ENCODE measurements around the gene MARK2.

The MARK2 gene

DNA sequence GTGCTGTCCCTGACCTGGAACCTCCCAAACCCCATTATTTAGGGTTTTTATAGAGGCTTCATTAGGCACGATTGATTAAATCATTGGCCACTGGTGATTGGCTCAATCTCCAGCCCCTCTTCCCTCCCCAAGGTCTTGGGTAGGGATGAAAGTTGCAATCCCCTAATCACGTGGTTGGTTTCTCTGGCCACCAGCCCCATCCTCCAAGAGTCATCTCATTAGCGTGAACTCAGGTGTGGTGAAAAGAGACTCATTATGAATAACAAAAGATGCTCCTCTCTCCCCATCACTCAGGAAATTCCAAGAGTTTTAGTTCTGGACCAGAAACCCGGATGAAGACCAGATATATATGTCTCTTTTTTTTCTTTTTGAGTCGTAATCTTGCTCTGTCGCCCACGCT is 7.6 kb upstream of the MARK2 start:
- no peak for DNase-seq

DNA sequence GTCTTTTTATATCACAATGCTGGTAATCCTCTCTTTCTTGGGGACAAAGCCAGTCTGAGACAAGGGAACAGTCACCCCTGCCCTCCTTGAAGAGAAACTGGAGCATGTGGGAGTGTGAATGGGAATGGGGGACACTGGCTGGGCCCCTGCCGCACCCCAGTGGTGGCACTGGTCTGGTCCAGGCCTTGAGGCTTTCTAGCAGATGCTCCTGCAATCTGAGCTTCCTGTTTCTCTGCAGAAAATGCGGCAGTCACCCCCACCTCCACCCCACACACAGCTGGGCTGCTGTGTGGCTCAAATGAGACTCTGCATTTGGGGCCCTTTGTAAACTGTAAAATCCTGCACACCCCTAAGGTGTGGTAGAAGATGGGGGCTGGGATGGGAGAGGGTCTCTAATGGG is 6.6 kb upstream of the MARK2 start:
- no peak for DNase-seq

DNA sequence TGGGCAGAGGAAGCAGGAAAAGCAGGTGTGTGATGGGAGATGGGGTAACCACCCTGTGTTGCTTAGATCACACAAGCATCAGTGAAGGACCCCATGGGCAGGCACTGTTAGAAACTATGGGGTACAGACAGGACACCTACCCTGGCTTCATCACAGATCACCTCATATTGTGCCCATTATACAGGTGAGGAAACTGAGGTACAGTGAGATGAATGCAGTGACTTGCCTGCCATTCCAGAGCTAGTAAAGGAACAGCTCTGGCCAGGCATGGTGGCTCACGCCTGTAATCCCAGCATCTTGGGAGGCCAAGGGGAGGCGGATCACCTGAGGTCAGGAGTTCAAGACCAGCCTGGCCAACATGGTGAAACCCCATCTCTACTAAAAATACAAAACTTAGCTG is 5.9 kb upstream of the MARK2 start:
- DNase-seq = no peak

DNA sequence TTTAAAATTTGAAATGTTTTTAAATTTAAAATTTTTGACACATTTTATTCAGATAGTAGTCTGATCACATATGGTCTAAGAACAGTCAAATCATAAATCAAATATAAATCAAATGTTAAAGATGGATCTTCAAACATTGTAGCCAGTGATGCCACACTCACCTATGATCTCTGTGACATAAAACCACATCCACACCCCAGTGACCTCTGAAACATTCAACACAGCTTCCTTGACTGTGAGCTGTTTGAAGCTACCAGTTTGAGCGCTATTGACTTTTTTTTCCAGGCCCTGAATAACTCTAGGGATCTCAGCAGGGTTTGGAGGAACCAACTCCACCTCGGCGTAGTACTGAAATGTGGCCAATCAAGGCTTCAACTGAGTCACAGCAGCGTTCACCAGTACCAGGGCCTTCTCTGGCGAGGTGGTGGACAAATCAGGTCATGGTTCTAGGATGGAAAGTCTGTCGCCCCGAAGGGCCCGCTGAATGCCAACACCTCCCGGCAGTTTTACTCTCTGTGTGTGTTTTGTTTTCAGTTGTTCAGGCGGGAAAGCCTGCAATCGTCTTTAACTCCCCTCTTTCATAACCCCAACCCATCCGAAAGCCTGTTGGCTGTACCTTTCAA is 4.3 kb upstream of the MARK2 start:
- DNase-seq = no peak

DNA sequence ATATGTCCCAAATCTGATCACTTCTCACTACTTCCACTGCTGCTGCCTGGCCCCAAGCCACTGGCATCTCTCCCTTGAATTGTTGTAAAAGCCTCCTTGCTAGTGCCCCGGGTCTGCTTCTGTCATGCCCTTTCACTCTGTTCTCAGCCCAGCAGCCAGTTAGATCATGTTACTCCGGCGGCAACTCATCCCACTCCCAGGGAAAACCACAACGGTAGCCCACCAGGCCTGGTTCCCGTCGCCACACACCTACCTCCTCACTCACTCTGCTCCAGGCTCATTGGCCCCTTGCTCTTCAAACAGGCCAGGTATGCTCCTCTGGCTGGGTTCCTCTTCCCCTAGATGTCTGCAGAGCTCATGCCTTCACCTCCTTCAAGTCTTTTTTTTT is 3.8 kb upstream of the MARK2 start:
- DNase-seq = no peak

DNA sequence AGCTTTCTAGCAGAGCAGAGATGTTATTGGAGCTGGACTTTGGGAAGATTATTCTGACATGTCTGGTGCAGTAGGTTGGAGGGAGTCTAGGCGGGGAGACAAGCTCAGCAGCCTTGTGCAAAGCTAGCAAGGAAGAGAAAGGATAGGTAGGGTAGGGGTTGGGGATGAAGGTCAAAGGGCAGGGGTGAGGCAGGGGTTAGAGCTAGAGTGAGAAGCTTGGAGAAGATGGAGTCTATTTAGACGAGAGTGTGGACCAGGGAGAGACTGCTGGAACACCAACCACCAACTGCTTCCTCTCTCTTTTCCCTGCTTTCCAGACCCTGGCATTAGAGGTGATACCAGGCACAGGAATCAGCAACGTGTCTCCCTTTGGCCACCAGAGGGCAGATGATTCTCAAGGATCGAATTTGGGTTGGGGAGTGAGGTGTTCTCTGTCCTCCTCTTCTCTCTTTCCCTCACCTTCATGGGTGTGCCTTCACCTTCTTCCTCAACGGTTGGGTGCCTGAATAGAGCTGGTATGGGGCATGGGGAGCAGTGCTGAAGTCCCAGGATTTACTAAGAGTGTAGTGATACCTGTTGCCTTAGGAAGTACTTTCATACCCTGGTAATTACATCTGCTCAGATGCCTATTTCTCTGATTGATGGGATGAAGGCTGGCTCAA is 1.8 kb upstream of the MARK2 start:
- DNase-seq = peak; percentile 80

DNA sequence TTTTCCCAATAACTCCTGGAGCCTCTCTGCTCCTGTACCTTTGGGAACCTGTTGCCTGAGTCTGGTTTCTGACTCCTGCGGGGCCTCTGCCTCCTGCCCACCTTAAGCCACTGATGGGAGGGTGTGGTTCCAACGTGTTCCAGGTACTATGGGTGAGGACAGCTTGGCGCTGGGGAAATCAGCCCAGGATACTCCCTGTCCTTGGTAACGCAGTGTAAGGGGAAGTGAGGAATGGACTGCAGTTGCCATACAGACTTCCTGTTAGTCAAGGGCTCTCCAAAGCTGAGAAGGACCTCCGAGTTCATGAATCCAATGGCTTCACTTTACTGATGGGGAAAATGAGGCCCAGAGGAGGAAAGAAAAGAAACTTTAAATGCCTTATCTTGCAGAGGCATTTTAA is 1.2 kb upstream of the MARK2 start:
- DNase-seq = no peak

DNA sequence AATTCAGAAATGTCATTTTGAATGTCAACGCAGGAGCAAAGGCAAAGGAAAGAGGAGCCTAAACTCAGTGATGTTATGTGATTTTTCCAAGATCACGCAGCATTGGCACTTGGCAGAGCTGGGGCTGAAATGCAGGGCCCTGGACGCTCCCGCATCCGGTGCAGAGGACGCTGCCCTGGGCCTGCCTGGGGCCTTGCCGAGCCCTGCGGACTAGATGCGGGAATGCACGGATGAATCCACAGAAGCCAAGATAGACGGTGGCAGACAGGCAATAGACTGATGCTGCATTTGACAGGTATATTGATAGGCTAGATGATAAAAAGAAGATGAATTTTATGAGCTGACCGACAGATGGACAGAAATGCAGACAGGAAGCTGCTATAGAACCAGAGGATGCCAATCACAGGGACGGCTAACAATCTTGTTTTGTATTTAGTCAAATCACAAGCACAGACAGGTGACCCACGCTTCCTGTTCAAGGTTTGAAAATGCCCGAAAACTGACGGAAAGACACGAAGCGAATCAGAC is 696 bp upstream of the MARK2 start:
- DNase-seq = no peak

DNA sequence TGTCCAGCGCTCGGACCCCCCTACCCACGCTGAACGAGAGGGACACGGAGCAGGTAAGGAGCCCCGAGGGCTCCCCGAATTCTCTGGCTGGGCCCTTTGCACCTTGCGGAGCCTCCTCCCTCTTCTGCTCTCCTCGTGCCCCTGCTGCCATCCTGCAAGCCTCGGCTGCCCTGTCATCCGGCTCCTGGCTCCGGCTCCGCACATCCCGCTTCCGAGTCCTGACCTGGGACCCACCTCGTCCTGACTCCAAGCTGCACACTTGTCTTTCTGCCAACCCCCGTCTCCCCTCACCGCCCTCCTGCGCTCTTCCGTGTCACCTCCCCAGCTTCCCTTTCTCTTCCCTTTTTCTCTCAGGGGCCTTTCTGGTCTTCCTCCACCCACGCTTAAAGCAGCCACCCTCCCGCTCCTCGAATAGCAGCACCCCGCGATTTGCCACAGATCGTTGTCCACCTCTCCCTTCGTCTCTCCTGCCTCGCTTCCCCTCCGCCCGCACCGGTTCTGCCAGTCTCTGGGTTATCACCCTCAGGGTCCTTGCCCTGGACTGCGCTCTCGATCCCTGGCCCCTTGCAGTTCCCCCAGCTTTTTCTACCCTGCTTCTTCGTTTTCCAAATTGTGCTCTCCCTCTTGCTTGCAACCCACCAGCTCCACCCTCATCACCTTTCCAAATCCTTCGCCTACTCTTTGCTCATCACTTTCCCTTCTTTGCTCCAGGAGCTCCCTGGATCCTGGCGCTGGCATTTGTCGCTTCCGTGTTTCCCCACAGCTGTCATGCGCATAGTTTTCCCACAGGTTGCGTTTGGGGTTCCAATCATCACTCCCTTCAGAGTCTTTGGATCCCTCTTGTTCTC is 822 bp downstream of the MARK2 start:
- DNase-seq = peak in 1 of 2 experiments; percentile 42

DNA sequence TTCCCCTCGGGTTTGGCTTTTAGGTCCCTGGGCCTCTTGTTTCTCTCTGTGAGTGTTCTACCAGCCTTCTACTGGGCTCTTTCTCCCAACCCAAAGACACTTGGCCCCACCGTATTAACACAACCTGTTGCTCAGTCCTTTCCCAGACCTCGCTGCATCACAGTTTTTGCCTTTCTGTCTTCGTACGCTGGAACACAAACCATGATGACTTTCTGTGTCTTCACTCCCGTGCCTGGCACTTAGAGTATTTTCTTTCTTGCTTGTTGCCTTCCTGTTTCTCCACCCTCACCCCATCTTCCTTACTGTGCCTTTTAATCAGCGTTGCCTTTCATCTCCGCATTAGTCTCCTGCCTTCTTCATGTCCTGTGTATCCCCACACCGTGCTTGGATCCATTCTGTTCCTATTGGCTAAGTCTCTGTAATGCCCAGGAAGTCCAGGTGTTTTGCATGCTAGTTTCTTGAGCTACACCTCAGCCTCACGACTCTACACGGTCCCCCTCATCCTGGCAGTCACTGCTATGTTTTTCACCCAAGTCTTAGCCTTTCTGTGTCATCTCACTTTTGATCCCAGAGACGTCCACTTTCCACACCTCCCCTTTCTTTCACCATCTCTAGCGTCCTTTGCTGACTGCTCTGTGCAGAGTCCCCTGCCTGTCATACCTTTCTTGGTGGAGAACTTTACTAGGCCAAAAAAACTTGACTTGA is 1.6 kb downstream of the MARK2 start:
- peak in 1 of 2 experiments; percentile 40 for DNase-seq

DNA sequence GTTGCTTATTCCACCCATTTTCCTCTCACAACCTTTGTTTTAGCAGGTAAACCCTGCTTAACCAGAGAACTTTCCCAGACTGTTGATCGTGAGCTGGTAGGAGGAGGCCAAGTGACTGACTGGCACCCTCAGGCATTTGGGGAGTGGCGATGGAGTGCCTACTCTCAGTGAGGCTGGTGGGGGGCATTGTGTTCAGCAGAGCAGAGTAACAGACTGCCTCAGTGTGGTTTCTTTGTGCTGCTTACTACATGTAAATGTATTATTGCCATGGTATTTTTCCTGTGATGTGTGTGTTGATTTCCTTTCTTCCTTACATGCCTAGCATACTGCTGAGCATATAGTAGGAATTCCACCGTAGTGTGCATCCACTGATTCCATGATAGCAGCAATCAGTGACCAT is 2.6 kb downstream of the MARK2 start:
- DNase-seq = no peak

DNA sequence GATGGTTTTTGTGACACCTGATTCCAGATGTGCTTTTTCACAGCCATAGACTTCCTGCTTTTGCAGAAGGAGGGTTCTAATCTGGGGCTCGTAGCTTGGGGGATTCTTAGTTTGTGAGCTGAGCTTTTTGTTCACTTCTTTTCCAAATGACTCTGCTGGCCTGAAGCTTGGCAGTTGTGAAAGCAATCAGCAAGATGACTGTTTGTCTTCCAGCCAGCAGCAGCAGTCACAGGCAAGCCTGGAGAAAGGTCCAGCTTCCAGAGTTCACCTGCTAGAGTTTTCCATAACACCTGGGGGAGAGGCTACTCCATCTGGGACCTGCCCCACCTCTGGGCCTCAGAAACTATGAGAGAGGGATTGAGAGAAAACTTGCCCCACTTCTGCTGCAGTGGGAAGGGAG is 4.1 kb downstream of the MARK2 start:
- DNase-seq = no peak

DNA sequence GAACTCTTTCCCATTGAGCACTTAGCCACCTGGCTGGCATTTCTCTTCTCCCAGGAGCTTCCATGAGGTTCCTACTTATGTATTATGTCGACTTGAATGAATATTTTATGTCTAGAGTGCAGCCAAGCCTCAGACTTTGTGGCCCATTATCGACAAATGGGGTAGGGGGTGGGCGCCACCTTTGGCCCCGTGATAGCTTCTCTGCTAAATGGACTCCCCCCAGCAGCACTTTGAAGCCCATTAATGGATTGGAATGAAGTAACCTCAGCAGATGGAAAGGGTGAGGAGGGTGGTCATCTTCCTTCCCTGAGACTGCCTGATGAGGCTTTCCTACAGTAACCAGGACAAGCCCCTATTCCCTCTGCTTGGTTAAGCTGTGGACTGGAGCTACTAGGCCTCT is 5.9 kb downstream of the MARK2 start:
- DNase-seq = no peak

DNA sequence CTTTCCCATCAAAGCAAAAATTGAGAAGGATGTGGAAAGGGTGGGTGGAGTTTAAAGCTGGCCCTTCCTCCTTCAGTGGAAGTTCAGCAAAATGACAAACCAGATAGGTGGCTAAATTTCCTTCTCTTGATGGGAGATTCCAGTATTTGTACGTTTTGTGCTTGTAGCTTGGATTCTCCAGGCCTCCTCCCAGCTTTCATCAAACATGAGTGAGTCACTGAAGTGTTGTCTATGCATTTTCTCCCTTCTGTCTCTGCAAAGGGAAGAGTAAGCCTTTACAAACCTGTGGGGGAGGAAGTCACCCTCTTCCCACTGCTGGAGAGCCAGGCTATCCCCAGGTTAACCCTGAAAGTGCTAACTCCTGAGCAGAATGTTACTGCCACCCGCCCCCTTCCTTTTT is 6.4 kb downstream of the MARK2 start:
- no peak for DNase-seq

DNA sequence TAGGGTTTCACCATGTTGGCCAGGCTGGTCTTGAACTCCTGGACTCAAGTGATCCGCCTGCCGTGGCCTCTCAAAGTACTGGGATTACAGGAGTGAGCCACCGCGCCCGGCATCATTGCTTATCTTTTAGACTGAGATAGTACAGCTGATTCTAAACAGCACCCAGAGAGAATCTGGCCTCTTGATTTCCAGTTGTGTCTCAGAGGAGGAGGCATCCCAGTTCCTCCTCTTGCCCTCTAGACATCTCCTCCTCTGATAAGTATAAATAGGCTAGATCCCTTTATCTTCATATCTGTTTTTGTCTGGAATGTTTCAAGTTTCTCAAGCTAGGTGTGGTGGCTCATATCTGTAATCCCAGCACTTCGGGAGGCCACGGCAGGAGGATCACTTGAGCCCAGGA is 7.0 kb downstream of the MARK2 start:
- no peak for DNase-seq

DNA sequence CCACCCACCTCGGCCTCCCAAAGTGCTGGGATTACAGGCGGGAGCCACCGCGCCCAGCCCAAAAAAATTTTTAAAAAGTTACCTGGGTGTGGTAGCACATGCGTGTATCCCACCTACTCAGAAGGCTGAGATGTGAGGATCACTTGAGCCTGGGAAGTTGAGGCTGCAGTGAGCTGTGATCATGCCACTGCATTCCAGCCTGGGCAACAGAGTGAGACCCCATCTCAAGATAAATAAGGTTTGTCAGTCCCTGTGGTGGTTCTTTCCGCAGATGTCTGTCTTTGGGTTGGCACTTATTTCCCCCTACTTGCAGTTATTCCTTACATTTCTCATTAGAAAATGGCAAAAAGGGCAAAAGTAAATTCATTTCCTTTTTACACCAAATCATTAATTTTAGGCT is 8.0 kb downstream of the MARK2 start:
- DNase-seq = no peak

DNA sequence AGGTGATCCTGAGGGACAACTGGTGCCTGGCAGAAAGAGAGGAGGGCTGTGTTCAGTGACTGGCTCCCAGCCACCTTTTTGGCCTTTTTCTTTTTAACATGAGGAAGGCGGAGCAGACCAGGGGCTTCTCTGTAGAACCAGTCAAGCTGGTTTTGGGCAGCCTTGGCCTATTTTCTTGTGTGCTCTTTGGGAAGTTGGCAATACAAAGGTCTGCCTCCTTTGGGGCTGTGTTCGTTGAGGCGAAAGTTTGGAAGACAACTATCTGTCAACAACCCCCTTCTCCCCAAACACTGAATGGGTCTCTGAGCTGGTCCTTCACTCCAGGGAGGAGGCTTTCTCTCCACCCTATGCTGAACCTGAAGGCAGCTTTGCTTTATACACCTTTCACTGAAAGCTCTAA is 8.5 kb downstream of the MARK2 start:
- DNase-seq = no peak

DNA sequence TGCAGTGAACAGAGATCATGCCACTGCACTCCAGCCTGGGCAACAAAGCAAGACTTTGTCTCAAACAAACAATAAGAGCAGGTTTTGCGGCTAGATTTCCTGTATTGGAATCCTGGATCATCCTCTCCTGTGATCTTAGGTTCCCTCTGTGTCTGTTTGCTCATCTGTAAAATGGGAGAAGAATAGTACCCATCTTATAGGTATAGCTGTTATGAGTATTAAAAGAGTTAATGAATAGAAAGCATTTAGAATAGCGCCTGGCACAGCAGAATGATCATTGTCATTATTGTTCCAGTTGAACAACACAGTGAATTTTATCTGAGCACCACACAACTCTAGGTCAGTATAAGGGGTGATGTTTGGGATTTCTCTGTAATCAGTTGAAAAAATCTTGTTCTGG is 10.8 kb downstream of the MARK2 start:
- no peak for DNase-seq

DNA sequence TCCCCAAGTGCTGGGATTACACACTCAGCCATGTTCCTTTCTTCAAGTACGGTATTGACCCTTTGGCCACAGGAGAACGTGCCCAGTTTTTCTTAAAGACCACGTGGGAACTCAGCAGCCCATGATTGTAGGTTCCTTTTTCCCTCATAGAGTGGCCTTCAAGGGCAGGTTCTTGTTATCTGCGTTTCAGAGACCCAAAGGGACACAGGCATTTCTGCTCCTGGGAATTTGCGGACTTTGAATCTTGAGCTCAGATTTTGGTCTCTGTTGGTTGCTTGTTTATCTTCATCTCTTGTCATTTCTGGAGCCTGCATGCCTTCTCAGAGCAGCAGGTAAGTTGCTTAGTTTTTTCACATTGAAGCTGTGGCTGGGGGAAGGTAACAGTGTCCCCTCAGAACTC is 12.0 kb downstream of the MARK2 start:
- DNase-seq = no peak

DNA sequence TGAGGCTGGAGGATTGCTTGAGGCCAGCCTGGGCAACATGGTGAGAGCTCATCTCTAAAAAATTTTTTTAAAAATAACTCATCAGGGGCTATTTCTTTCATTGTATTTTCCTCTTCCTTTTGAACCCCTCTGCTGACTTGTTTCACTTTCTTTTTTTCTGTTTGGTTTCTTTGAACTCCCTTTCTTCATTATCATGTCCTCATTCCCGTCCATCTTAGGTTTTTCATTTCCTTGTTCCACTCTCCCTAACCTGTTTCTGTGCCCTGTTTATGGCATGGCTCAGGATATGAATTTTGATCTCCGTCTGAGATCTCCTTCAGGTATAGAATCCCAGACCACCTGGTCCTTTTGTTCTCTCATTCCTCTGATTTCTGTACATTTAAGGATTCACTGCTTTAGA is 12.5 kb downstream of the MARK2 start:
- no peak for DNase-seq

DNA sequence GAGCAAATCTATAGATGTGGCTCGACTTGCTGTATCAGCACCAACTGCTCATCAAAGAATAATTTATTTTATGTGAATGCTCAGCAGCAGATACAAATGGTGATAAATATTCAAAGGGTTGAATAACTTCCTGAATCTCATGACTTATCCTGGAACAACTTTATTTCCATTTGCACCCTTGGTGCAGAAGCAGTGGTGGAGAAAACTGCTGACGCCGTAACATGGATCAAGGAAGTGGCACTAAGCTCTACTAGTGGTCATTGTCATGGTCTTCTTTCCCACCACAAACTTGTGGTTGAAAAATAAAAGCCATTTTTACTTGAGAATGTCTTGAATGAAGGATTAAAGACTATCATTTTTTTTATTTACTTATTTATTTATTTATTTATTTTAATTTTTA is 14.6 kb downstream of the MARK2 start:
- no peak for DNase-seq

DNA sequence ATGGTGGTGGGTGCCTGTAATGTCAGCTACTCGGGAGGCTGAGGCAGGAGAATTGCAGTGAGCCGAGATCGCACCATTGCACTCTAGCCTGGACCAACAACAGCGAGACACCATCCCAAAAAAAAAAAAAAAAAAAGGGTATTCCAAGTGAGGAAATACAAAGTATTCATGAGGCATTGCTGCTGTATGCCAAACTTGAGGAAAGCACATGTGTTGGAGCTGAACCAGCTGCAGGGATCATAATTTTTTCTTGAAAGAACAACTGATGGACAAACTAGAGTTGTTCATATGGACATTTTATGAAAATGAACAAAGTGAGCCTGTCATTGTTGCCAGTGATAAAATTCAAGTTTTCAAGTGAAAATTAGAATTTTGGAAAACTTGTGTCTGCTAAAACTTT is 15.8 kb downstream of the MARK2 start:
- DNase-seq = no peak

DNA sequence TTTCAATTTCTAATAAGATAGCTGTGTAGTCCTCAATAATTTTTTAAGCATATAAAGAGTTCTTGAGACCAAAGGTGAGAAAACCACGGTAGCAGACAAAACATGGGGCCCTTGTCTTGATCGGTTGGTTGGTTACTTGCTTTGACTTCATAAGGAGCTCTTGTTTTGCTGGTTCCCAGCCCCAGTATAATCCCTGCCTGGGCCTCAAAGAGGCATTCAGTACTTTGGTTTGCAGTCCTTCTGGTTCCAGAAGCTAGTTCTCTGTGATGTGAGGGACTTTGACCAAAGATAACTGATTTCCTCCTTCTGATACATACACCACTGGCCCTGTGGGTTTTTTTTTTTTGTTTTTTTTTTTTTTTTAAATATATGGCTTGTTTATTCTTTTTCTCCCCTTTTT is 17.1 kb downstream of the MARK2 start:
- DNase-seq = no peak
